ENCODE measurements around the gene MRPL58.
A peak's percentile ranks its signal among the peaks of the same experiment; 100 is the strongest.
"Not testable (repeated sequence)": the region's sequence is repeated elsewhere in the genome, so short reads cannot be mapped to it uniquely, and the experiment has no call there.

MRPL58 gene

DNA sequence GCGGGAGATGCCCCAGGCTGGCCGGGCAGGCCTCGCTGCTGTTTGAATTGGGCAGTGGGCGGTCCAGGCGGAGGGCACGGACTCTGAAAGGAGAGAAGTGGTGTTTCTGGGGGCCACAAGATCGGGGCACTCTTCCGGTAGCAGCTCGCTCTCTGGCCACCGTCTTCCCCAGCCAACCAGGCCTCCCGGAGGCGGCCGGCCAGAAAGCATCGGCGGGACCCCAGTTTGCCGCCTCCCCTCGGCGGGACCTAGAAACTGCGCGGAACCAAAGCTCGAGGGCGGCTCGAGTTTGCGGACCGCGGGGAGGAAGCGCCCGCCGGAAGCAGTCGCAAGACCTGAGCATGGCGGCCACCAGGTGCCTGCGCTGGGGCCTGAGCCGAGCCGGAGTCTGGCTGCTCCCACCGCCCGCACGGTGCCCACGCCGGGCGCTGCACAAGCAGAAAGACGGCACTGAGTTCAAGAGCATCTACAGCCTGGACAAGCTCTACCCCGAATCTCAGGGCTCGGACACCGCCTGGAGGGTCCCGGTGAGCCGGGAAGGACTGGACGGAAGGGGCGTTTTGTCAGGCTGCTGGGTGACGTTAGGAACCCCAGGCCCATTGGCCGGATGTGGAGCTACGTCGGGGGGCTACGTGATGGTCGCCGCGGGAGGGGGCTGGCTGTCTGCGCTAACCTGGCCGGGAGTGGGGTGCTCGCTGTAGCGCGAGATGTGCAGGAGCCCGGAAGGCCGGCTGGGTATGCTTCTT is at the start of gene MRPL58:
Gene MRPL58, plus strand, starts transcription at position 325 of the 746 bp plus-strand sequence. Its CDS starts 17 bp downstream, at position 342.
- peak; percentile 85 for DNase-seq
- ATAC-seq (replicated peaks): peak; percentile 94 to 95
- H3K27ac Mint-ChIP-seq: peak within 1 kb of the TSS; percentile 94
- H3K36me3 Mint-ChIP-seq: peaks cover 5 to 18% of the 10 kb centered on the region in 2 donors
- H3K4me1 Mint-ChIP-seq: peaks cover 20 to 32% of the 10 kb centered on the region in 2 donors
- no peaks in the 10 kb centered on the region for H3K9me3 Mint-ChIP-seq
- peak within 1 kb of the TSS; percentile 92 to 96 for H3K4me3 Mint-ChIP-seq
- peaks cover 0 to 4% of the 10 kb centered on the region in 2 donors for H3K27me3 Mint-ChIP-seq

DNA sequence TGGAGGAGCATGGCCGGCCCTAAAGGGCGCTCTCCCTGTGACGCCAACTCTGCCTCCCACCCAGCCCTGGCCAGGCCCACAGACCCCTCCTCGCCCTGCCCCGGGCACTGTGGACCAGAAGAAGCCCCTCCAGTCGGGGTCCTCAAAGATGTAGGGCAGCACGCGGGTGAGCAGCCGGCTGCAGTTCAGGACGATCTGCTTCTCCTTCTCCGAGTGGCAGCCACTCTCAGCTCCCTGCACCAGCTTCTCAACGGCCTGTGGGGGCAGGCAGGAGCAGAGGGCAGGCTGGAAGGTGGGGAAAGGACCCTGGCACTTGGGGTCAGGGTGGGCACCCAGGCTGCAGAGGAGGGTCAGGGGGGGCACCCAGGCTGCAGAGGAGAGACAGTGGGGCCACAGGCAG is 48.8 kb upstream of the MRPL58 start:
- no peak overlapping the region for H3K27ac Mint-ChIP-seq
- no peak for ATAC-seq (replicated peaks)
- peaks cover 7 to 11% of the 10 kb centered on the region in 2 donors for H3K4me1 Mint-ChIP-seq
- H3K36me3 Mint-ChIP-seq: no peaks in the 10 kb centered on the region
- H3K4me3 Mint-ChIP-seq: no peak overlapping the region
- no peak for DNase-seq
- no peaks in the 10 kb centered on the region for H3K9me3 Mint-ChIP-seq
- peaks cover 11 to 31% of the 10 kb centered on the region in 2 donors for H3K27me3 Mint-ChIP-seq

DNA sequence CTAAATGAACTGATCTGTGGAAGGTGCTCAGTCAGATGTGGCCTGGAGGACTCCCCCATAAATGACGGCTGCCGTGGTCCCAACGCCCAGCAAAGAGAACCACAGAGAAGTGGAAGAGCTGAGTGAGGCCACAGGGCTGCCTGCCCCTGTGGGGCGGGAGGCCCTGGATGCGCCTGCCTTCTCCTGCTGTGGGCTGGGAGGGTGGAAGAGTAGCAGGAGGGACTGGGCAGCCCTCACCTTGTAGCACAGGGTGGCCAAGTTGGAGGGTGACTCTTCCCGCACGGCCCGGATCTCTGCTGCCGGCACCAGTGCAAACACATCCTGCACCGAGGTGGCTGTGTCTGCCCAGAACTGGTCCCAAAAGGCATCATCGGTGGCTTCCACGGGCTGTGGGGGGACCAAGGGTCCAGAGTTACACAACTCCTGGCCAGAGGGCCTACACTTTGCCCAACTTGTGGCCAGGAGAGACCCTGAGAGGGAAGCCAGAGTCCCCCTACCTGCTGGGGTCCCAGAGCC is 48.2 kb upstream of the MRPL58 start:
- H3K36me3 Mint-ChIP-seq: no peaks in the 10 kb centered on the region
- ATAC-seq (replicated peaks) (no peak), DNase-seq (no peak)
- no peak overlapping the region for H3K4me3 Mint-ChIP-seq
- H3K9me3 Mint-ChIP-seq: no peaks in the 10 kb centered on the region
- H3K4me1 Mint-ChIP-seq: peaks cover 7 to 11% of the 10 kb centered on the region in 2 donors
- no peak overlapping the region for H3K27ac Mint-ChIP-seq
- peaks cover 11 to 27% of the 10 kb centered on the region in 2 donors for H3K27me3 Mint-ChIP-seq

DNA sequence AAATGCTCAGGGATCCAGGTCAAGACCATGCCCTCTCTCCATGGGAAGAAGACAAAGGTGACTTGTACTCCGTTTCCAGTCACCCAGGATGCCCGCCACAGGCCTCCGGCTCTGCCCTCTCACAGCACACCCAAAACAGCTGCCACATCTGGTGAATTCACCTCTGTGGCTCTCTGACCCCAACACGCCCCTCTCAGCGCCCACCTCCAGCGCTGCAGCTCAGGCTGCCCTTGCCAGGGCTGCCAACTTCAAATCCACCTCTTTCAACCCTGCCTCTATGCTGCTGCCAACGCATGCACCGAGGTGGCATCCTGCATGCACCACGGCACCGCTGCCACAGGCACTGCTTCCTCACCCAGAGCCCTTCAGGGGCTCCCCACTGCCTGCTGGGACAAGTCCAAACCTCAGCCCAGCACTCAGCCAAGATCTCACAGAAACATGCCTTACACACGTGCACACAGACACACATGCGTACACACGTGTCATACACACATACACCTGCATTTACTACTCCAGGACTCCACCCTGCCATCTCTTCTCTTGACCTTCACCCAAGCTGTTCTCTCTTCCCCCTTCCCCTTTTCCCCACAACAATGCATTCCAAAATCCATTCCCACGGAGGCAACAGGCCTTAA is 47.4 kb upstream of the MRPL58 start:
- H3K27me3 Mint-ChIP-seq: peaks cover 11 to 21% of the 10 kb centered on the region in 2 donors
- H3K4me1 Mint-ChIP-seq: peaks cover 7 to 11% of the 10 kb centered on the region in 2 donors
- no peaks in the 10 kb centered on the region for H3K36me3 Mint-ChIP-seq
- no peak overlapping the region for H3K27ac Mint-ChIP-seq
- DNase-seq: no peak
- no peak overlapping the region for H3K4me3 Mint-ChIP-seq
- no peaks in the 10 kb centered on the region for H3K9me3 Mint-ChIP-seq
- ATAC-seq (replicated peaks): no peak

DNA sequence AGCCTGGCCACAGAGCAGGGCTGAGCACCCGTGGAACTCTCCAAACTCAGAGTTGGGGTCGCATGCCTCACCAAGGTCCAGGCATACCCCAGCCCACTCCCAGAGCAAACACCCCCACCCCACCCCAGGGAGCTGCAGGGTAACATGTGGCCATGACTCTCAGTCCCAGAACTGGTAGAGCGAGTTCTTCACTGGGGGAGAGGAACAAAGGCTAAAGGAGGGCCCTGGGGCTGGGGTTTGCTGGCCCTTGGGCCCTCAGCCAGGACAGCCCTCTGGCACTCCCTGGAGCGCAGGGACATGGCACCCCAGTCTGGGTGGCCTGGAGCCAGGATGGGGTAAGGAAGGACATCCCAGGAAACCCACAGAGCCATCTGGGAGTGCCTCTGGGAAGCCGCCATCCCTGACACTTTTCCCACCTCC is 44.1 kb upstream of the MRPL58 start:
- DNase-seq: no peak
- no peak overlapping the region for H3K27ac Mint-ChIP-seq
- no peak for ATAC-seq (replicated peaks)
- no peak overlapping the region for H3K4me3 Mint-ChIP-seq
- H3K36me3 Mint-ChIP-seq: no peaks in the 10 kb centered on the region
- H3K27me3 Mint-ChIP-seq: peaks cover 27 to 44% of the 10 kb centered on the region in 2 donors
- peaks cover 8 to 15% of the 10 kb centered on the region in 2 donors for H3K4me1 Mint-ChIP-seq
- H3K9me3 Mint-ChIP-seq: no peaks in the 10 kb centered on the region

DNA sequence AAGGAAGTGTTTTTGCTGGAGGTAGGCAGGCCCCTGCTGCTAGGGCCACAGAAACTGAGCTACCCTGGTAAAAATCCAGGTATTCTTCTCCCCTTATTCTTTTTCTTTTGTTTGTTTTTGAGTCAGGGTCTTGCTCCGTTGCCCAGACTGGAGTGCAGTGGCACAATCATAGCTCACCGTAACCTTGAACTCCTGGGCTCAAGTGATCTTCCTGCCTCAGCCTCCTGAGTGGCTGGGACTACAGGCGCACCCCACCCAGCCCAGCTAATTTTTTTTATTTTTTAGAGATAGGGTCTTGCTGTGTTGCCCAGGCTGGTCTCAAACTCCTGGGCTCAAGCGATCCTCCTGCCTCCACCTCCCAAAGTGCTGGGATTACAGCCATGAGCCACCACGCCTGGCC is 43.0 kb upstream of the MRPL58 start:
- Mint-ChIP-seq H3K27me3 (peaks cover 26 to 50% of the 10 kb centered on the region in 2 donors), H3K4me1 (peaks cover 8 to 15% of the 10 kb centered on the region in 2 donors)
- not testable (repeated sequence) for H3K36me3 Mint-ChIP-seq; H3K27ac Mint-ChIP-seq; H3K4me3 Mint-ChIP-seq; ATAC-seq (replicated peaks); DNase-seq; H3K9me3 Mint-ChIP-seq

DNA sequence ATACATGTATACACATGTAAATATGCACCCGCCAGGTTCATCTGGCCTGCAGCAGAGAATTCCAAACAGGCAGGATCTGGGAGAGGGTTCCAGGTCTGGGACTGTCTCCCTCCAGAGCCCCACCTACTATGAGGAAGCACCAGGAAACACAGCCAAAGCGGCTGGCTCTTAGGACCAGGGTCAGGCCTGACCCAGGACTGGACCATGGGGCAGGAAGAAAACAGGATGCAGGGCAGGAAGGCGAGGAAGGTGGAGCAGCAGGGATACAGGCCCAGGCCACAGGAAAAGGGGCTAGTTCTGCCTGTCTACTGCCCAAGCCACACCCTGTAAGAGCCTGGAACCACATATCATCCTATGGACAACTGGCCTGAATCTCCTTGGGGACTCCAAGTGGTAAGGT is 42.1 kb upstream of the MRPL58 start:
- peaks cover 8 to 15% of the 10 kb centered on the region in 2 donors for H3K4me1 Mint-ChIP-seq
- peaks cover 24 to 48% of the 10 kb centered on the region in 2 donors for H3K27me3 Mint-ChIP-seq
- ATAC-seq (replicated peaks) (no peak), DNase-seq (no peak)
- no peak overlapping the region for H3K27ac Mint-ChIP-seq
- H3K4me3 Mint-ChIP-seq: no peak overlapping the region
- H3K9me3 Mint-ChIP-seq: no peaks in the 10 kb centered on the region
- no peaks in the 10 kb centered on the region for H3K36me3 Mint-ChIP-seq

DNA sequence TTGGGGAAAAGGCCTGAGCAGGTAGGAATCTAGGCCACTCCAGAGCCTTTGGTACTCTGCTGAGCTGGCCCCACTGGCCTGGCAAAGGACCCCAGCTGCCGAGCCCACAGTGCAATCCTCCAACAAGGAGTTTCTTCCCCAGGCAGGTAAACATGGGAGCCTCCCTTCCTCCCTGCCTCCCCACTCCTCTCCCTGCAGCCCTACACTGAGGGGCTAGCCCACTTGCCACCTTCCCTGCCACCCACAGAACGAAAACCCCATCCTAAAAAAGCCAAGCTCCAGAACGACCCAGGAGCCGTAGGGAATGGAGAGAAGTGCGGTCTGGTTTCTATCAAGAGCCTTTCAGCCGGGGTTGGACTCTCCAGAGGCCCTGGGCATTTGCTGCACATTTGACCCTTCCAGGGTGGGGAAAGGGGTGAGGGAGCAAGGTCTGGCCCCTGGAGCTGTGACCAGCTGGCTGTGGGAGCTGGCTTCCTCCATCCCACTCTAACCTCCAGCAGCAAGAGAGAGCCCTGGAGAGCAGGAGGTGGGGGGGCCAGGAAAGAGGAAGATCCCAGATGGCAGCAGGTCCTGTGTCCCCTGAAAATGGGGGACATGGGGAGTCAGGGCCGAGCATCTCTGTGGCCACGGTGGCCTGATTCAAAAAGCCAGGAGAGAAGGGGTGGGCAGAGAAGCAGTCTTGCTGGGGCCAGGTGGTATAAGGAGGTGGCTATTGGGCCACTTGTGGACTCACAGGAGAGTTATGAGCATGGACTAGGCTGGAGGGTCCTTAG is 41.2 kb upstream of the MRPL58 start:
- H3K27me3 Mint-ChIP-seq: peaks cover 25 to 45% of the 10 kb centered on the region in 2 donors

DNA sequence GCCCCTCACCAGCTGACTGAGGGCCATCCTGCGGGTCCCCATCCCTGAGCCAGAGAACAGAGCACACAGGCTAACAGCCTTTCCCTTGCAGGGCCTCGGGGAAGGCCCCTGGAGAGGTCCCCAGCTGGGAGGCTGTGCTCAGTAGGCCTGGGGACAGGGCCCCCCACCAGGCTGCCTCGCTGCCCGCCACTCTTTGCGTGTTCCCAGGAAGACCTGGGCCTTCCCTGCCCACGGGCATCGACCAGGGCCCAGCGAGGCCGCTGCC is 40.7 kb upstream of the MRPL58 start:
- H3K4me1 Mint-ChIP-seq: peaks cover 8 to 15% of the 10 kb centered on the region in 2 donors
- H3K9me3 Mint-ChIP-seq: no peaks in the 10 kb centered on the region
- no peak for DNase-seq
- peak; percentile 8 to 17 for ATAC-seq (replicated peaks)
- no peaks in the 10 kb centered on the region for H3K36me3 Mint-ChIP-seq
- peaks cover 25 to 45% of the 10 kb centered on the region in 2 donors for H3K27me3 Mint-ChIP-seq
- H3K4me3 Mint-ChIP-seq: peak overlapping the region; percentile 53 to 84
- H3K27ac Mint-ChIP-seq: no peak overlapping the region

More for the DNA sequence above, 41.2 kb upstream of the MRPL58 start:
- ATAC-seq (replicated peaks) (no peak), DNase-seq (no peak)
- Mint-ChIP-seq H3K9me3 (no peaks in the 10 kb centered on the region), H3K36me3 (no peaks in the 10 kb centered on the region), H3K4me1 (peaks cover 8 to 15% of the 10 kb centered on the region in 2 donors), H3K4me3 (peak overlapping the region; percentile 48 to 84), H3K27ac (no peak overlapping the region)

DNA sequence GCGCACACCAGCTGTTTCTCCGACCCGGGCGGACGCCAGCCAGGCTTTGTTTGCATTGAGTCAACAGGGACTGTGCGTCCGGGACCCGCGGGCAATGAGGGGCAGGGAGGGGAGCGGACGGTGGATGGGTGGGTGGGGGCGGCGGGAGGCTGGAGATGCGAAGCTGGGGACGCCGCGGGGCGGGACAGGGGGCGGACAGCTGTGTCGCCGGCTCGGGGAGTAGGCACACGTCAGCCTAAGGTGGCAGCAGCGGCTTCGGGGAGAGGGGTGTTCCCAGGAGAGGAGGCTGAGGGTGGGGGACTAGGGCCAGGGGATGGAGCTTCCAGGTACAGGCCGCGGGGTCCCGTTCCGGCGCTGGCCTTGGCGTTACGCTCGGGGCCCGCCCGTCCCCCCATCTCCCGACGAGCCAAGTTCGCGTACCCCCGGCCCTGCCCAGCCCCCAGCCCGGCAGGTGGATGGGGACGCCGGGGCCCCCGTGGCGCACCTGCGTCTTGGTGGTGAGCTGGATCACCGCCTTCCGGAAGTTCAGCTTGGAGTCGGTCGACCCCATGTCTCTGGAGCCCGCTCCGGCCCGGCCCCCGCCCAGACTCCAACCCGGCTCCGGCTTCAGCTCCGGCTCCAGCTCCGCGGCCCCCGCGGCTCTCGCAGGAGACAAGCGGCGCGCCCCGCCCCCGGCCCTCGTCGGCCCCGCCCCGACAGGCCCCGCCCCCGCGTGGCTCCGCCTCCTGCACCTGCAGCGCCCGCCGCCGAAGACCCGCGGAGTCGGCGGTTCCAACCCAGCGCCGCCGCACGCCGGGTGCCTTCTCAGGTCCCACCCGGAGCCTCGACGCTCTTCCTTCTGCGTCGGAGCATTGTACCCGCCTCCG is 40.1 kb upstream of the MRPL58 start, which contains the start of gene HID1:
Gene HID1, minus strand, starts transcription at position 653 of the 866 bp plus-strand sequence. Its CDS starts 103 bp downstream, at position 550.
- H3K4me3 Mint-ChIP-seq: peak within 1 kb of the TSS; percentile 83 to 84
- H3K9me3 Mint-ChIP-seq: no peaks in the 10 kb centered on the region
- ATAC-seq (replicated peaks) (peak; percentile 81 to 83), DNase-seq (no peak)
- peaks cover 8 to 15% of the 10 kb centered on the region in 2 donors for H3K4me1 Mint-ChIP-seq
- no peaks in the 10 kb centered on the region for H3K36me3 Mint-ChIP-seq
- H3K27me3 Mint-ChIP-seq: peaks cover 25 to 45% of the 10 kb centered on the region in 2 donors
- peak within 1 kb of the TSS; percentile 86 for H3K27ac Mint-ChIP-seq

DNA sequence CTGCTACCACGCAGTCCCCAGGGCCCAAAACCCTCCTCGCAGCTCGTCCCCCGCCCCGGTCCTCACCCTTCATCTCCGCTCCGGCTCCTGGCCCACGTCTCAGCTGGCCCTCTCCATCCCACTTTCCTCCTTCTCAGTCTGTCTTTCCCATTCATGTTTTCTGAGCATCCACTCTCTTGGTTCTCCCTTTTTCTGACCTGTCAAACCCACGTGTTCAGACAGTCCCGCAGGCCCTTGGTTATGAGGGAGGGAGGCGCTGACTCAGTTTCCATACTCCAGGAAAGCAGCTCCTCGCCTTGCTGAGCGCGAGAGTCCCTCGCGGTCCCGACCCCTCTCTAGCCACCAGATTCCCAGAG is 39.5 kb upstream of the MRPL58 start:
- Mint-ChIP-seq H3K9me3 (no peaks in the 10 kb centered on the region), H3K27me3 (peaks cover 28 to 48% of the 10 kb centered on the region in 2 donors)

DNA sequence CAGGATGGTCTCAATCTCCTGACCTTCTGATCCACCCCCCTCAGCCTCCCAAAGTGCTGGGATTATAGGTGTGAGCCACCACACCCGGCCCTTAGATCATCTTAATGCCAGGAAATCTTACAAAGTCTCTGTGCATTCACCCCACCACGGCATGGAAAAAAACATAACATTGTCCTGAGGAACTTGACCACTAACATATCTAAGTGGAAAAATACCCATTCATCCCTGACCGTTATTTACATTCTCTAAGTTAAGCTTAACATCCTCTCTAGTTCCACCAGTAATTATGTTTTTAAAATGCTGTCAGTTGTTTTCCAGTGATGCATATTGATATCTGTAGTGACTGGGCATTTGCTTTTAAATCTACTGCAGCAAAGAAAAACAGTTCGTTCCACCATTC is 36.5 kb upstream of the MRPL58 start:
- peaks cover 44 to 48% of the 10 kb centered on the region in 2 donors for H3K27me3 Mint-ChIP-seq
- H3K27ac Mint-ChIP-seq: no peak overlapping the region
- no peak overlapping the region for H3K4me3 Mint-ChIP-seq
- DNase-seq (no peak), ATAC-seq (replicated peaks) (no peak)
- H3K36me3 Mint-ChIP-seq: no peaks in the 10 kb centered on the region
- H3K9me3 Mint-ChIP-seq: no peaks in the 10 kb centered on the region
- peaks cover 11 to 19% of the 10 kb centered on the region in 2 donors for H3K4me1 Mint-ChIP-seq

More for the DNA sequence above, 39.5 kb upstream of the MRPL58 start:
- DNase-seq (no peak), ATAC-seq (replicated peaks) (no peak)
- peak overlapping the region; percentile 86 for H3K27ac Mint-ChIP-seq
- peaks cover 11 to 15% of the 10 kb centered on the region in 2 donors for H3K4me1 Mint-ChIP-seq
- no peaks in the 10 kb centered on the region for H3K36me3 Mint-ChIP-seq
- H3K4me3 Mint-ChIP-seq: peak overlapping the region; percentile 83 to 84

DNA sequence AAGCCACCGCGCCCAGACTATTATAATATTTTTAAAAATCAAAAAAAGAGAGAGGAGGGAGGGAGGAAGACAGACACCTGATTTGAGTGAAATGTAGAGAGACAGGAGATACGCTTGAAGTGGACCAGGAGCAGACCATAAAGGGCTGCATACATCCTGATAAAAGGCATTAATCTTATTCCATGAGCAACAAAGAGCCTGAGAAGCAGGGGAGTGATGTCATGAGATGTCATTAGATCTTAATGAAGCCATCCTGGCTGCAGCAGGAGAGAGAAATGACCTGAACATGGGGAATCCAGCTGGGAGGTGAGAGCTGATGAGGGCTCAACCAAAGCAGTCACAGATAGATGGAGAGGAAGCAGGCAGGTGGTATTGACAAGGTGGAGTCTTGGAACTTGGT is 34.7 kb upstream of the MRPL58 start:
- Mint-ChIP-seq H3K9me3 (no peaks in the 10 kb centered on the region), H3K4me3 (no peak overlapping the region), H3K36me3 (no peaks in the 10 kb centered on the region), H3K27ac (no peak overlapping the region), H3K4me1 (peaks cover 11 to 22% of the 10 kb centered on the region in 2 donors), H3K27me3 (peaks cover 35% of the 10 kb centered on the region in 2 donors)
- ATAC-seq (replicated peaks) (no peak), DNase-seq (no peak)
